ENCODE measurements around the gene ZNF133. TPM values are rescaled to one million over a fixed set of nuclear protein-coding genes. Genes with fewer than 3 reads are reported as not detected.

ZNF133 gene
- total RNA-seq, 2 donors from 2014 or later: 3.0 to 11.6 TPM

GRCh38 chr20:18310051-18310450 is 21.7 kb downstream of the ZNF133 start:
- DNase-seq (ENCODE audit: low spot score): no peak
- Histone ChIP-seq H3K27me3 (no peaks in the 10 kb centered on the region), H3K27ac (no peak overlapping the region), H3K4me1 (no peaks in the 10 kb centered on the region), H3K9me3 (no peaks in the 10 kb centered on the region), H3K4me3 (no peak overlapping the region), H3K36me3 (peaks cover 27% of the 10 kb centered on the region)
- no peak for TF ChIP-seq CTCF (IDR thresholded peaks at IDR 0.05)

DNA sequence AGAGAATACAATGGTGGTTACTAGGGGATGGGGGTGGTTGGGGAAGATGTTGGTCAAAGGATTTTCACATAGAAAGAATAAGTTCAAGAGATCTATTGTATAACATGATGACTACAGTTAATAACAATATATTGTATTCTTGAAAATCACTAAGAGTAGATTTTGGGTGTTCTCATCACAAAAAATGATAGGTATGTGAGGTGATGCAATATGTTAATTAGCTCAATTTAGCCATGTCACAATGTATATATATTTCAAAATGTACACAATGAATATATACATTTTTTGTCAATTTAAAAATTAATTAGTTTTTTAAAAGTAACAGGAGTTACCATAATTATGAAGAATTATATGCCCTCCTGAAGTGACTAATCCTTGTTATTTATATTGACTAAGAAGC is 22.3 kb downstream of the ZNF133 start:
- TF ChIP-seq CTCF (IDR thresholded peaks at IDR 0.05): no peak
- H3K36me3 ChIP-seq: peaks cover 31% of the 10 kb centered on the region
- no peak for DNase-seq (ENCODE audit: low spot score)

GRCh38 chr20:18312723-18313122 is 24.4 kb downstream of the ZNF133 start:
- TF ChIP-seq CTCF (IDR thresholded peaks at IDR 0.05): no peak
- Histone ChIP-seq H3K9me3 (no peaks in the 10 kb centered on the region), H3K4me3 (no peak overlapping the region), H3K27ac (no peak overlapping the region), H3K27me3 (no peaks in the 10 kb centered on the region), H3K4me1 (no peaks in the 10 kb centered on the region), H3K36me3 (peaks cover 34% of the 10 kb centered on the region)
- no peak for DNase-seq (ENCODE audit: low spot score)

More for the DNA sequence above, 22.3 kb downstream of the ZNF133 start:
- Histone ChIP-seq H3K4me3 (no peak overlapping the region), H3K27ac (no peak overlapping the region), H3K27me3 (no peaks in the 10 kb centered on the region), H3K9me3 (no peaks in the 10 kb centered on the region), H3K4me1 (no peaks in the 10 kb centered on the region)

DNA sequence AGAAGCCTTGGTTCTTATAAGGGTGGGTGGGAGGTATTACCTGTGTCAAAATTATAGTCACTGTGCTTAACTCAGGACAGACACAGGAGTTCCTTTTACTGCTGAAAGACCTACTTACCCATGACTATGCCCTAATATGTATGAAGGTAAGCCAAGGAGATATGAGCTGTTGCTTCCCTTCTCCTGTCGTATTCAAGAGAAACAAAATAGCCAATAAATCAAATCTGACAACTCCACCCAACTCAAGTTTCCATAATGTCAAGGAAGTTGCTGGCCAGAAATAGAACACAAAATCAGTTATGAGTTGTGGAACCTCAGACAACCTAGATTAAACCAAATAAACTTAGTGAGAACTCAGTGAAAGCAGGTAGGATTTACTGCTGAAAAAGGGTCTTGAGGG is 25.1 kb downstream of the ZNF133 start:
- no peak for TF ChIP-seq CTCF (IDR thresholded peaks at IDR 0.05)
- H3K27me3 ChIP-seq: no peaks in the 10 kb centered on the region
- DNase-seq (ENCODE audit: low spot score): no peak
- H3K36me3 ChIP-seq: peaks cover 34% of the 10 kb centered on the region
- H3K4me3 ChIP-seq: no peak overlapping the region
- H3K4me1 ChIP-seq: no peaks in the 10 kb centered on the region
- no peaks in the 10 kb centered on the region for H3K9me3 ChIP-seq
- no peak overlapping the region for H3K27ac ChIP-seq

GRCh38 chr20:18314786-18315406 is 26.6 kb downstream of the ZNF133 start:
- peaks cover 29% of the 10 kb centered on the region for H3K36me3 ChIP-seq
- no peaks in the 10 kb centered on the region for H3K27me3 ChIP-seq
- H3K4me3 ChIP-seq: no peak overlapping the region
- H3K4me1 ChIP-seq: no peaks in the 10 kb centered on the region
- no peak for TF ChIP-seq CTCF (IDR thresholded peaks at IDR 0.05)
- no peak overlapping the region for H3K27ac ChIP-seq
- no peaks in the 10 kb centered on the region for H3K9me3 ChIP-seq
- DNase-seq (ENCODE audit: low spot score): no peak

DNA sequence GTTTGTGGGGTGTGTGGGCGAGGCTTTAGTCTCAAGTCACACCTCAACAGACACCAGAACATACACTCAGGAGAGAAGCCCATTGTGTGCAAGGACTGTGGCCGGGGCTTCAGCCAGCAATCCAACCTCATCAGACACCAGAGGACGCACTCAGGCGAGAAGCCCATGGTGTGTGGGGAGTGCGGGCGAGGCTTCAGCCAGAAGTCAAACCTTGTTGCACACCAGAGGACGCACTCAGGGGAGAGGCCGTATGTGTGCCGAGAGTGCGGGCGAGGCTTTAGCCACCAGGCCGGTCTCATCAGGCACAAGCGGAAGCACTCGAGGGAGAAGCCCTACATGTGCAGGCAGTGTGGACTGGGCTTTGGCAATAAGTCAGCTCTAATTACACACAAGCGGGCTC is 27.8 kb downstream of the ZNF133 start:
- no peak for DNase-seq (ENCODE audit: low spot score)
- Histone ChIP-seq H3K9me3 (no peaks in the 10 kb centered on the region), H3K27me3 (no peaks in the 10 kb centered on the region), H3K36me3 (peaks cover 23% of the 10 kb centered on the region), H3K4me3 (no peak overlapping the region), H3K27ac (no peak overlapping the region), H3K4me1 (no peaks in the 10 kb centered on the region)
- no peak for TF ChIP-seq CTCF (IDR thresholded peaks at IDR 0.05)

All from right atrium auricular region (tissue), 2 donors.